Peyer's patch (tissue), 4 donors: ENCODE data around the gene RBM39.

Source experiments
- POLR2A ChIP-seq, 2 donors: fragments of 450-650 bp; IDR thresholded peaks; one replicate each; pipeline ENCODE4 v1.5.1; 2017; ENCODE audit warnings: antibody characterized with exemption in 2 of 2, mild to moderate bottlenecking in 2 of 2, moderate library complexity in 2 of 2
- TF ChIP-seq, protein P1 (sequence below), 6 experiments: fragments of 450-650 bp in 4 of 6; fragments of 200-600 bp in 2 of 6; sonication (generic) in 1 of 6; IDR thresholded peaks; one replicate each; pipeline ENCODE4 v1.5.1; 2017 to 2019; ENCODE audit warnings: antibody characterized with exemption in 6 of 6, mild to moderate bottlenecking in 3 of 6, moderate library complexity in 1 of 6

DNA sequence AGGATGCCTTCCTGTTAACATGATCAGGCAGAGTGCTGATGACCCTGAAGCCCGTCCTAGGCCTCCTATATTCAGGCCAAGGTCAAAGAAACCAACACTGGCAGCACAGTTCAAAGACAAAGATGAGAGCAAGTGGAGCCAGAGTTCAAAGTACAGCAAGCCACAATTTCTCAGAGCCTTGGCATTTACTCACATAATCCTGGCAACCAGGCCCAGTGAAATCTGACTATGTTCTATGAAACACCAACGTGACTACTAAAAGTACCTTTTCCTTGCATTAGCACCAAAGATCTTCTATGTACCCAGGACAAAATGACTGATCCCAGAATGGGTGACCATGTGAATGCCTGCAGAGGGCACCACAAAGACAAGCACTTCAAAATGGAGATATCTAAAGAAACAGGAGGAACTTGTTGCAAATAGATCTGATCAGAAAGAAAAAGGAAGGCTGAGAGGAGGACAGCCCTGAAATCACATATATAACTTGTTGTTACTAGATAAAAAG, 46.8 kb downstream of the RBM39 start:
- TF ChIP-seq, protein P1, sequence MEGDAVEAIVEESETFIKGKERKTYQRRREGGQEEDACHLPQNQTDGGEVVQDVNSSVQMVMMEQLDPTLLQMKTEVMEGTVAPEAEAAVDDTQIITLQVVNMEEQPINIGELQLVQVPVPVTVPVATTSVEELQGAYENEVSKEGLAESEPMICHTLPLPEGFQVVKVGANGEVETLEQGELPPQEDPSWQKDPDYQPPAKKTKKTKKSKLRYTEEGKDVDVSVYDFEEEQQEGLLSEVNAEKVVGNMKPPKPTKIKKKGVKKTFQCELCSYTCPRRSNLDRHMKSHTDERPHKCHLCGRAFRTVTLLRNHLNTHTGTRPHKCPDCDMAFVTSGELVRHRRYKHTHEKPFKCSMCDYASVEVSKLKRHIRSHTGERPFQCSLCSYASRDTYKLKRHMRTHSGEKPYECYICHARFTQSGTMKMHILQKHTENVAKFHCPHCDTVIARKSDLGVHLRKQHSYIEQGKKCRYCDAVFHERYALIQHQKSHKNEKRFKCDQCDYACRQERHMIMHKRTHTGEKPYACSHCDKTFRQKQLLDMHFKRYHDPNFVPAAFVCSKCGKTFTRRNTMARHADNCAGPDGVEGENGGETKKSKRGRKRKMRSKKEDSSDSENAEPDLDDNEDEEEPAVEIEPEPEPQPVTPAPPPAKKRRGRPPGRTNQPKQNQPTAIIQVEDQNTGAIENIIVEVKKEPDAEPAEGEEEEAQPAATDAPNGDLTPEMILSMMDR (IDR thresholded peaks at IDR 0.05): no peak
- TF ChIP-seq POLR2A (IDR thresholded peaks at IDR 0.05): no peak
